Epithelial cell of proximal tubule (primary cell): ENCODE results near the gene LEAP2. TPM values are rescaled to one million over a fixed set of nuclear protein-coding genes. Genes with fewer than 3 reads are reported as not detected.

Experiments used
- DNase-seq: peaks from one replicate; pipeline ENCODE4 v3.0.0-alpha.2; 2011; ENCODE audit warnings: low read depth
- H3K4me3 ChIP-seq: 2 replicates; pipeline ENCODE4 v1.5.1; 2011; ENCODE audit warnings: low read depth, mild to moderate bottlenecking, low read length
- CTCF ChIP-seq: conservative IDR thresholded peaks from 2 replicates; pipeline ENCODE4 v1.5.1; 2012; ENCODE audit warnings: low read depth, mild to moderate bottlenecking, low read length
- total RNA-seq: library from RNA; depleted of rRNA; stranded (reverse); fragments of >200 nt; gene quantifications from 2 replicates; pipeline ENCODE4 v1.2.3, GENCODE V29; 2015

LEAP2 gene
- total RNA-seq, 1 donor from 2014 or later = 0.35 TPM

GRCh38 chr5:132836852-132837251 is 36.6 kb upstream of the LEAP2 start:
- no peak for TF ChIP-seq CTCF
- H3K4me3 ChIP-seq = no peak overlapping the region
- DNase-seq = no peak

- no peak for DNase-seq
- H3K4me3 ChIP-seq = no peak overlapping the region
- no peak for TF ChIP-seq CTCF
Measured at GRCh38 chr5:132837868-132838267, 35.6 kb upstream of the LEAP2 start.

GRCh38 chr5:132838516-132839282 is 34.8 kb upstream of the LEAP2 start:
- H3K4me3 ChIP-seq = no peak overlapping the region
- TF ChIP-seq CTCF = no peak
- DNase-seq = no peak

GRCh38 chr5:132839426-132840301 is 33.8 kb upstream of the LEAP2 start:
- no peak for DNase-seq

GRCh38 chr5:132840313-132840712 is 33.2 kb upstream of the LEAP2 start:
- no peak for DNase-seq
- H3K4me3 ChIP-seq = no peak overlapping the region
- TF ChIP-seq CTCF = no peak

More at GRCh38 chr5:132839426-132840301, 33.8 kb upstream of the LEAP2 start:
- TF ChIP-seq CTCF = no peak
- H3K4me3 ChIP-seq = no peak overlapping the region

GRCh38 chr5:132840896-132841295 is 32.6 kb upstream of the LEAP2 start:
- TF ChIP-seq CTCF = no peak
- no peak for DNase-seq
- no peak overlapping the region for H3K4me3 ChIP-seq

GRCh38 chr5:132841305-132841704 is 32.2 kb upstream of the LEAP2 start:
- TF ChIP-seq CTCF = no peak
- DNase-seq = no peak
- H3K4me3 ChIP-seq = no peak overlapping the region
